HG03439 (cell line): ENCODE results near the gene PDCD1LG2.
"Not testable (repeated sequence)": the region's sequence is repeated elsewhere in the genome, so short reads cannot be mapped to it uniquely, and the experiment has no call there.

ENCODE experiments used
- ATAC-seq: cut with Tn5 transposase; IDR thresholded peaks from one replicate; pipeline ENCODE4 v1.9.1; 2021; ENCODE audit warnings: mild to moderate bottlenecking, moderate library complexity; ENCODE audit not compliant: unreplicated experiment

PDCD1LG2 gene

GRCh38 chr9:5510360-5510931, at the start of gene PDCD1LG2:
PDCD1LG2 (plus strand) TSS chr9:5510531; CDS start chr9:5522547, 12,016 bp downstream.
- ATAC-seq = peak; percentile 73

GRCh38 chr9:5464831-5465330, 45.5 kb upstream of the PDCD1LG2 start:
- not testable (repeated sequence) for ATAC-seq

GRCh38 chr9:5466005-5466404, 44.3 kb upstream of the PDCD1LG2 start:
- ATAC-seq = no peak

GRCh38 chr9:5466766-5467165, 43.6 kb upstream of the PDCD1LG2 start:
- ATAC-seq = no peak

GRCh38 chr9:5468850-5469249, 41.5 kb upstream of the PDCD1LG2 start:
- no peak for ATAC-seq

- ATAC-seq = no peak
Observed at GRCh38 chr9:5470122-5470521, 40.2 kb upstream of the PDCD1LG2 start.

- no peak for ATAC-seq
Observed at GRCh38 chr9:5470816-5471215, 39.5 kb upstream of the PDCD1LG2 start.

GRCh38 chr9:5475611-5476010, 34.7 kb upstream of the PDCD1LG2 start:
- ATAC-seq = not testable (repeated sequence)

- ATAC-seq = no peak
Observed at GRCh38 chr9:5478206-5478605, 32.1 kb upstream of the PDCD1LG2 start.

- ATAC-seq = no peak
Observed at GRCh38 chr9:5479994-5480694, 30.2 kb upstream of the PDCD1LG2 start.

- ATAC-seq = no peak
Observed at GRCh38 chr9:5480919-5481318, 29.4 kb upstream of the PDCD1LG2 start.

GRCh38 chr9:5481322-5482040, 28.9 kb upstream of the PDCD1LG2 start:
- no peak for ATAC-seq

- ATAC-seq = no peak
Observed at GRCh38 chr9:5482194-5482593, 28.1 kb upstream of the PDCD1LG2 start.

- ATAC-seq = no peak
Observed at GRCh38 chr9:5483306-5483705, 27.0 kb upstream of the PDCD1LG2 start.

- ATAC-seq = no peak
Observed at GRCh38 chr9:5485378-5486085, 24.8 kb upstream of the PDCD1LG2 start.

GRCh38 chr9:5486988-5487387, 23.3 kb upstream of the PDCD1LG2 start:
- ATAC-seq = no peak

GRCh38 chr9:5488221-5489008, 21.9 kb upstream of the PDCD1LG2 start:
- no peak for ATAC-seq

- ATAC-seq = no peak
Observed at GRCh38 chr9:5489630-5490490, 20.5 kb upstream of the PDCD1LG2 start.

- no peak for ATAC-seq
Observed at GRCh38 chr9:5492965-5493678, 17.2 kb upstream of the PDCD1LG2 start.
